Ovary (tissue), 3 donors: ENCODE results near the gene HOMER1.

Experiments
- EP300 ChIP-seq: sonication (generic); formaldehyde crosslinking; IDR thresholded peaks from one replicate; pipeline ENCODE4 v1.6.1; 2017; ENCODE audit warnings: antibody characterized with exemption
- POLR2A ChIP-seq: fragments of 450-650 bp; IDR thresholded peaks from one replicate; pipeline ENCODE4 v1.6.1; 2017; ENCODE audit warnings: antibody characterized with exemption, mild to moderate bottlenecking, moderate library complexity
- TF ChIP-seq, protein P1 (sequence below), 3 donors: fragments of 450-650 bp in 2 of 3; fragments of 200-600 bp in 1 of 3; IDR thresholded peaks; one replicate each; pipeline versions ENCODE4 v1.5.1 to v1.8.0; 2016 to 2022; ENCODE audit warnings: antibody characterized with exemption in 3 of 3, mild to moderate bottlenecking in 1 of 3
- donor health status: DM: no; HTN: no; CAD: no.

DNA sequence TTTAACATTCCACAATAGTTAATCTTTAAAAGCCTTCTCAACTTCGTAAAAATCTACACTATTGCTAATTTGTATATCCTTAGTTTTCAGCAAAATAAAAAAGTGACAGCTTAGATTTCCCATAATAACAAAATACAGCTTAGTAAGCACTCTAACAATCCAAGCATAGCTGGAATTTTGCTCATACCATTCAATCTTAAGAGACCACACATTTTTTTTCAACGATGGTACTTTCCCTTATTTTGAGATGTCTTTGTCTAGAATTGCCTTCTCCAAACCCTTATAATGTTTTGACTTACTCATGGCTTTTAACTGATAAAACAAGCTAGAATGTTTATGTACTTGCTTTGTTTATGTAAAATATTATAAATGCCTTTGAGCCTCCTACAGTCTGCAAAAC, 65.6 kb downstream of the HOMER1 start:
- TF ChIP-seq POLR2A (no peak), EP300 (no peak)
- TF ChIP-seq, protein P1, sequence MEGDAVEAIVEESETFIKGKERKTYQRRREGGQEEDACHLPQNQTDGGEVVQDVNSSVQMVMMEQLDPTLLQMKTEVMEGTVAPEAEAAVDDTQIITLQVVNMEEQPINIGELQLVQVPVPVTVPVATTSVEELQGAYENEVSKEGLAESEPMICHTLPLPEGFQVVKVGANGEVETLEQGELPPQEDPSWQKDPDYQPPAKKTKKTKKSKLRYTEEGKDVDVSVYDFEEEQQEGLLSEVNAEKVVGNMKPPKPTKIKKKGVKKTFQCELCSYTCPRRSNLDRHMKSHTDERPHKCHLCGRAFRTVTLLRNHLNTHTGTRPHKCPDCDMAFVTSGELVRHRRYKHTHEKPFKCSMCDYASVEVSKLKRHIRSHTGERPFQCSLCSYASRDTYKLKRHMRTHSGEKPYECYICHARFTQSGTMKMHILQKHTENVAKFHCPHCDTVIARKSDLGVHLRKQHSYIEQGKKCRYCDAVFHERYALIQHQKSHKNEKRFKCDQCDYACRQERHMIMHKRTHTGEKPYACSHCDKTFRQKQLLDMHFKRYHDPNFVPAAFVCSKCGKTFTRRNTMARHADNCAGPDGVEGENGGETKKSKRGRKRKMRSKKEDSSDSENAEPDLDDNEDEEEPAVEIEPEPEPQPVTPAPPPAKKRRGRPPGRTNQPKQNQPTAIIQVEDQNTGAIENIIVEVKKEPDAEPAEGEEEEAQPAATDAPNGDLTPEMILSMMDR (IDR thresholded peaks at IDR 0.05): no peak
